GM19035 (cell line): ENCODE data around the gene KRTAP10-6.
"Not testable (repeated sequence)": the region's sequence is repeated elsewhere in the genome, so short reads cannot be mapped to it uniquely, and the experiment has no call there.

Source experiments
- ATAC-seq: cut with Tn5 transposase; IDR thresholded peaks from one replicate; pipeline ENCODE4 v1.9.1; 2021; ENCODE audit not compliant: unreplicated experiment

Gene KRTAP10-6

DNA sequence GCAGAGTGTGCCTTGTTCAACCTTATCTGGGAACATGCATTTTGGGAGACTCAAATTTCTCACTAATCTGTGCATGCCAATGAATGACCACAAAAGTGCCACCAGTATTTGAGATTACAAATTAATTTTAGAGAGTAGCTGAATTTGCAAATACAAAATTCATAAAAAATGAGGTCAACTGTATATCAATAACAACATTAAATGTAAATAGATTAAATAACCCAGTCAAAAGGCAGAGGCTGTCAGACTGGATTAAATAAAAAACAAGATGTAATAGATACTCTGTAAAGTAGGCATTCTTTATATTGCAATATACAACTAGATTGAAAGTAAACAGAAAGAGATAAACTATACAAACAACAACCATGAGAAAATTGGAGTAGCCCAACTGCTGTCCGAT is 28.2 kb downstream of the KRTAP10-6 start:
- no peak for ATAC-seq

DNA sequence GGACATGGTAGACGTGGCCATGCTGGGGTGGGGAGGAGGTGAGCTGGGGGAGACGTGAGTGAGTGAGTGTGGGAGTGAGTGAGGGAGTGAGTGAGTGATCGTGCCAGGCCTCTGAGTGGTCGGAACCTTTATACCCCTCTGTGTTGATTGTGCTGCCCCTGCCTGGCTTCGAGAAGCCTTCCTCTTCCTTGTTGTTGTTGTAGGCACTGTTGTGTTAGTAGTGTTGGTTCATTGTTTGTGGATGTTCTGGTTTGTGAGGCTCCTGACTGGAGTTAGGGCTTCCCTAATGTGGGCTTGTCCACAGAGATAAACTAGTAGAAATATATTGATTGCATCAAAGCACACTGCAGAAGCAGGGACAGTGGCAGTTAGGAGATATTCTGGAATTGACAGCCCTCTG is 33.6 kb downstream of the KRTAP10-6 start, which contains the start of gene KRTAP10-3:
Gene KRTAP10-3 (minus strand): TSS at position 101 of the 400 bp plus-strand sequence. CDS start 80 bp downstream, at position 21.
- no peak for ATAC-seq

DNA sequence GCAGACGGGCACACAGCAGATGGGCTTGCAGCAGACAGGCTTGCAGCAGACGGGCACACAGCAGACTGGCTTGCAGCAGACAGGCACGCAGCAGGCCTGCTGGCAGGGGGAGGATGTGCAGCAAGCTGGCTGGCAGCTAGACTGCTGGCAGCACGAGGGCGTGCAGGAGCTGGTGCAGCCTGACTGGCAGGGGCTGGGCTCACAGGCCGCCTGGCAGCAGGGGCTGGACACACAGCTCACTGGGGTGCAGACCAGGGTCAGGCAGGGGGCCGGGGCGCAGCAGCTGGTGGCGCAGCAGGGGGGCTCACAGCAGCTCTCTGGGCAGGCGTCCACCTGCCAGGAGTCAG is 34.0 kb downstream of the KRTAP10-6 start:
- ATAC-seq, result not testable (repeated sequence)

DNA sequence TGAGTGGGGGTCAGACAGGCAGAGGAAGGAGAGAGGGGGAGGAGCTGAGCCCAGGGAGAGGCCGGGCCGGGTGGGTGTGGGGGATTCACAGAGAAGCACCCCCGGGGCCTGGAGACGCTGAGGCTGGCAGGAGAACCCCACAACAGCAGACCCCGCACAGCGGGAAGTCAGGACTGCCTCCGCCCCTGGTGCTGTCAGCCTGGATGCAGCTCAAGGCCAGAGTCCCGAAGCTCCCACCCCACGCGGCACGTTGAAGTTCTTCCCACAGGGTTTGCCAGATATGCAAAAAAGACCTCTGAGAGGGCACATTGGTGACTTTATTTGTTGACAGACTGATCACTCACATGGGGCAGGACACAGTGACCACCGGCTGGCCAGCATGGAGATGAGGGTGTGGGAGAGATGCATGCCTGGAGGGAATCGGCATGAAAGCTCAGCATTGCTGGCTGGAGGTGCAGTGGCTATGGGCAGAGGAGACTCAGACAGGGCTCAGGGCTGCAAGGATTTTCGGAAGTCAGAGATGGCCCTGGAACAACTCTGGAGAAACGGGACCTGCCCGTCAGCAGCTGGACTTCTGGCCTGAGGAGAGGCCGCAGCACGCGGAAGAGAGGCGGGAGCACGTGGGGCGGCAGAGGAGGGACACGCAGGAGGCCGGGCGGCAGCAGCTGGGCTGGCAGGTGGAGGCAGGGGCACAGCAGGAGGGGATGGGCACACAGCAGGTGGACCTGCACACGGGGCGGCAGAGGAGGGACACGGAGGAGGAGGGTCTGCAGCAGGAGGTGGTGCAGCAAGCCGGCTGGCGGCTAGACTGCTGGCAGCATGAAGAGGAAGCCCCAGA is 34.6 kb downstream of the KRTAP10-6 start:
- ATAC-seq, result no peak

DNA sequence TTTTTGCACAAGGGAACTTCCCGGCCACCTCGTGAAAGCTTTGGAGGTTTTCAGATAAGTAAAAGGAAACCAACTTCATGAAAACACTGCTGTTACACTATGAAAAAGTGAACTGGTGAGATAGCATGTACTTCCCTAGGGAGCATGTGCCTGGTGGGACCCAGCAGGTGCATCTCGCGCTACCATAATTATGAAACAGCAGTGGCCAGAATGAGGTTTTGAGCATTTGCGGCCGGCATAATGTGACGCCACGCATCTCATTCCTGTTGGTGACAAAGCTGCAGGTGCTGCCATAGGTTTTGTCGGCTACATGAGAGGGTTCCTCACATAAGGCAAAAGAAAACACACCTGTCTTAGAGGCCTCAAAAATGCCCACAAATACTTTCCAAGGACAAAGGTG is 35.4 kb downstream of the KRTAP10-6 start:
- ATAC-seq, result no peak

DNA sequence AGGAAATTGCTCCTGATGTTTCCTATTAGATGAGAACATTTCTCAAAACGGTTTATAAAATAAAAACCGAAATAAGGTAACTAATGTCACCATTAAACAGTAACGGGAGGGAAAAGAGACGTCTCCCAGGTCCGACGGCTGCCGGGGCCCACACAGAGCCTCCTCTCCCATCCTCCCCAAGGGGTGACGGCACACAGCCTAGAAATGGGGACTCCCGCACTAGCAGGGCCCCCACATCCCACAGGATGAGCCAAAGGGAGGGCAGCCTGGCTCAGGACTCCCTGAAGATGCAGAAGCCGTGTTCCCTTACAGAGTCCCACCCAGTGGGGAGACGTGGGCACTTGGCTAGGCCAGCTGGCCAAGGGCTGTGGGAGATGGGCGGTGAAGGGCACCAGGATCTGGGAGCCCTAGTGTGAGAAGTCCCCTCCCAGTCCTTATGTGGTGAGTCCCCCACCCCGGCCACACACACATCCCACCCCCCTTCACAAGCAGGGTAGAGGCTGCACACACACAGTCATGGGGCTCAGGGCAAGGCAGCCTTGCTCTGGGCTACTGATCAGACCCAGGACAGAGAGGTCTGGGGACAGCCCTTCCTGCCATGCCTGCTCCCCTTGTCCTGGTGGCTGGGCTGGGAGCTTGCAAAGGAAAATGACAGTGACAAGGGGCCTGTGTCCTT is 37.0 kb downstream of the KRTAP10-6 start:
- no peak for ATAC-seq

DNA sequence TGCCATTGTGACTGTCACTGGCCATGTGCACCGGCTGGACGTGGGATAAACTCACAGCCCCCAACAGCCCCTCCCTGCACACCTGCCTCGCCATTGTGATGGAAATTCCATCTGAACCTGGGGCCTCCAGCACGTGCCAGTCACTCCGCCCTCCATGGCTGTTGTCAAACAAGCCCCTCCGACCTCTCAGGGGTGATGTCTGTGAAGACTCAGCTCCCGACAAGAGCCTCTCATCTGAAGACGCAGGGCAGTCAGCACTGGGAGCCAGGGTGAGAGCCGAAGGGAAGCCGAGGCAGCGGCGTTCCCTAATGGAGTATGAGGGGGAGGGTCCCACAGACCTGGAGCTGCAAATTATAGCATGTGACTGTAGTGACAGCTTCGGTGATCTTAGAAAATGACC is 39.6 kb downstream of the KRTAP10-6 start:
- ATAC-seq, result no peak

DNA sequence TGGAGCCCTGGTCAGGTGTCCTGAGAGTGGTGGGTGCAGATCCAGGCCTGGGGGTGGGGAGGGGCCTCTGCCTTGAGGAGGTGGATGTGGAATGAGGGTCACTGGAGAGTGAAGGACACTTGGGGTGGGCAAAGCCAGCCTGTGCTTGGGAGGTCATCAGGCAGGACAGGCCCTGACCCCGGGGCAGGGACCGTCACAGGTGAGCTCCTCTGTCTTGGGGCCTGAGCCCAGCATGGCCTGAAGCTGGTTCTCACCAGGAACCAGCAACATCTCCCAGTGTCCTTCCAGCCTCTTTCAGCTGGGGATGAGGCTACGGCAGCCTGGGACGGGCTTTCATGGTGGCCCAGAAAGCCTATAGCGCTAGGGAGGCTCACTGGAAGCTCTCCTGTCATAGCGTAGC is 40.2 kb downstream of the KRTAP10-6 start:
- ATAC-seq, result no peak

DNA sequence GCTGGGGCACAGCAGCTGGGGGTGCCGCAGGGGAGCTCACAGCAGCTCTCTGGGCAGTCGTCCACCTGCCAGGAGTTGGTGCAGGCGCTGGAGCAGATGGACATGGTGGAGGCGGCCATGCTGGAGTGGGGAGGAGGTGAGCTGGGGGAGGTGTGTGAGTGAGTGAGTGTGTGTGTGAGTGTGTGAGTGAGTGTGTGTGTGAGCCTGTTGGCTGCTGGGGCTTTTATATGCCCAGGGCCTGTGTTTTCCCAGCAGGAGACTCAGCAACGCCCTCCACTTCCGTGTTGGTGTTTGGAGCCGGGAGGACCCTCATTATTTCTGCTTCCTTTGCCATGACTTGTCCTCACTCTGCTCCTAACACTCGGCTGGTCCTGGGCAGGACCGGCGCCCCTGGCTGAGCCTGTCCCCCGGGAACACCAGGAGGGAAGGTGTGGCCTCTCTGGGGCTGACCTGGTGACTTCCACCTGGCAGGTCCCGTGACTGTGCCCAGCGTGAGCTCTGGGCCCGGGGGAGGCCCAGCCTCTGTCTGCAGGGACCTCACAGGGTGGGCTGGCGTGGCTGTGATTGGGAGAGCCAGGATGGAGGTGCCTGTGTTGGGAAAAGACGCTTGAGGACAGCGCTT is 40.9 kb downstream of the KRTAP10-6 start, which contains the start of gene KRTAP10-2:
Gene KRTAP10-2 (minus strand): TSS at position 166 of the 622 bp plus-strand sequence. CDS start 47 bp downstream, at position 119.
- no peak for ATAC-seq

DNA sequence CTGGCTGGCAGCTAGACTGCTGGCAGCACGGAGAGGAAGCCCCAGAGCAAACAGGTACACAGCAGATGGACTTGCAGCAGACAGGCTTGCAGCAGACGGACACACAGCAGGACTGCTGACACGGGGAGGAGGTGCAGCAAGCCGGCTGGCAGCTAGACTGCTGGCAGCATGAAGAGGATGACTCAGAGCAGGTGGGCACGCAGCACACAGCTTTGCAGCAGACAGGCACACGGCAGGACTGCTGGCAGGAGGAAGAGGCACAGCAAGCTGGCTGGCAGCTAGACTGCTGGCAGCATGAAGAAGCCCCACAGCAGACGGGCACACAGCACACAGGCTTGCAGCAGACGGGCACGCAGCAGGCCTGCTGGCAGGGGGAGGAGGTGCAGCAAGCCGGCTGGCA is 41.5 kb downstream of the KRTAP10-6 start:
- ATAC-seq, result no peak

DNA sequence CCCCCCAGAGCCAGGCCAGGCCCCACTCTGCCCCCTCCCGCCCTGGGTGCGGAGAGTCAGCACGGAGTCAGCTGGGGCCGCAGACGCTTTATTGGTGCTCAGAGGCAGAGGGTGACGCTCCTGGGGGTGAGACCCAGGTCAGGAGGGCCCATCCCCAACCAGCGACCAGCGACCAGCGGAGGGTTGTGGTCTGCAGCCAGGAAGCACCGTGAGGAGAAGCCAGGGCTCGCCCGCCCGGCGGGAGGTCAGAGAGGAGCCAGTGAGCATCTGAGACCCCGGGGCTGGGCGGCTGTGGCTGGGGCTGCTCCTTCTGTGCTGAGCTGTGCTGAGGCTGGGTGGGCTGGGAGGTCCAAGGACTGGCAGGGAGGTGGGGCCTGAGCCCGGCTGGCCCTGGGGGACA is 42.0 kb downstream of the KRTAP10-6 start:
- ATAC-seq, result not testable (repeated sequence)

DNA sequence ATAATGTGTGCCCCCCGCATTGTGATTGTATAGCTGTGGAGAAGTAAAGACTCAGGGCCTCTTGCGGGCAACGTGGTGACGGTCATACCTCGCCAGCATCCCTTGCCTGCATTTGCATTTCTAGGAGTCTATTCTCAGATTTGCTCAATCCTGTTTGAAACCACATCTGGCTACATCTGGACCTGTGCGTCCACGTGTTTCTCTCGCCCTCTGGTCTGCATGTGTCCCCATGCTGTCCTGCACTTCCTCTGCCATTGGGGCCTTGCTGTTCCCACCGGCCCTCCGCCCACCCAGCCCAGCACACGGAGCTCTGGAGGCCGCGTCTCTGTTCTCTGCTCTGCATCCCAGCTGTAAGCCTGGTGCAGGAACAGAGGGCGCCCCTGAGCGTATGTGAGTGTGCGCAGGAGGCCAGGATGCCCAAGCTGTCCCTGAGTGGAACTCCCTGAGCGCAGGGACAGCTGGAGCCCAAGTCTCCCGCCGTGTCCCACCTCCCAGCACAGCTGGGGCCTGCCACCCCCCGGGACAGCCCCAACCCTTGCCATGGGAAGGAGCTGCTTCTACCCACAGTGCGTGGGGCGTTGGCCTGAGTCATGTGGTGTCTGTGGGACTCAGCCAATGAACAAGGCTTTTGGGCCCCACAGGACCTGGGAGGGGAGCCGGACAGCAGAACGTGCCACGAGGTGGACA is 42.6 kb downstream of the KRTAP10-6 start:
- ATAC-seq, result no peak

DNA sequence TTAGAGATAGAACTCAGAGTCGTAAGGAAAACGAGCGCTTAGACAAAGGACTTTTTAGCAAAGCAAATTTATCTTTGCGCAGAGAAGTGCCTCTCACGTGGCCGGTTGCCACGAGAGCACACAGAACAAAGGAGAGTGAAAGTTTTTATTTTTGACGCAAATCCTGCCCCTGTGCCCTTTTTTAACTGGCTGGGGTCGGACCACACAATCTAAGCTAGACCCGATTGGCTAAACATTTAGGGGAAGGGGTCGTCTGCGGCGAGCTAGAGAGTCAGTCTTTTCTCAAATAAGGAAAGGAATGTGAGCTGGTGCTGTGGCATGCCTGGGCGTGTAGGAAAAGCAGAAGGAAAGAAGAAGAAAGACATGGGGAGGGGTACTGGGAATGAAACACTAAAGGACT is 43.4 kb downstream of the KRTAP10-6 start:
- no peak for ATAC-seq

DNA sequence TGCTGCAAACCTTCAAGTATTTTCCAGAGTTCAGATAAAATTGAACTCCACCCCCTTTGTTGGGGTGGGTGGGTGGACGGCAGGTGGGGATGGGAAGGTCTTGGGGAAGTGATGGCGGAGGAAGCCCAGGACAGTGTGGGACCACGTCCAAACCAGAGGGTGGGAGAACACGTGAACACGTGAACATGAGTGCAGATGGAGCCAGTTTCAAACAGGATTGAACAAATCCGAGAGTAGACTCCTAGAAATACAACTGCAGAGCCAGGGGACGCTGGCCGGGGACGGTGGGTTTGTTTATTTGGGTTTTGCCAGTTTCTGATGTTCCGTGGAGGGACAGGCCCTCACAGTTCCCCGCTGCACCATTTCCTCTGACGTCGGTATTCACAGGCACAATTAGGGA is 43.9 kb downstream of the KRTAP10-6 start:
- ATAC-seq, result no peak

DNA sequence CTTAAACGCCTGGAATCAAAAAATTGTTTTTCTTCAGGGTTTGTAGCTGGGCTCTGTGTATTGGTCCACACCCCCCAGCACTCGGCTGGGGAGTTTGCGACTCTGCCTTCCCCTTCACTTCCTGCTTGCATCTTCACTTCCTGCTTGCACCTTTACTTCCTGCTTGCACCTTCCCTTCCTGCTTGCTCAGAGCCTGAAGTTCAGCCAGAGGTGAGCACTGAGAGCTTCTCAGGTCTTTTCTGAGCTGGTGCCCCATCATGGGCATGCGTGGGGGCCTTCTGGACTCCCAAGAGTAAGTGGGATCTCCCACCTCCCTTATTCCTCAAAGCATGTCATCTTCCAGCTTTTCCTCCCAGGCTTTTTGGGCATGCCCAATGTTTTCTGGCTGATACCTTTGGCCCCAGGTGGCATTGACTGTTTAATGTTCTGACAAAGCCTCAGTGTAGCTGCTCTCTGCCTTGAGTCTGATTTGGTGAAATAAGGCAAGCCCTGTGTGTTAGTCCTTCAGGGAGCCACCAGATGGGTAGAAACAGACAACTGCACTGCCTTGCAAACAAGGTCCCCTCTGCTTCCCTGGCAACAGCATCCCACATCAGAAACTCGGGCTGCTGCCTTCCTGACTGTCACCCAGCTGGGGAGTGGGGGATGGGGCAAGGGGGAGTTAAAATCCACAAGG is 44.5 kb downstream of the KRTAP10-6 start:
- ATAC-seq, result no peak

DNA sequence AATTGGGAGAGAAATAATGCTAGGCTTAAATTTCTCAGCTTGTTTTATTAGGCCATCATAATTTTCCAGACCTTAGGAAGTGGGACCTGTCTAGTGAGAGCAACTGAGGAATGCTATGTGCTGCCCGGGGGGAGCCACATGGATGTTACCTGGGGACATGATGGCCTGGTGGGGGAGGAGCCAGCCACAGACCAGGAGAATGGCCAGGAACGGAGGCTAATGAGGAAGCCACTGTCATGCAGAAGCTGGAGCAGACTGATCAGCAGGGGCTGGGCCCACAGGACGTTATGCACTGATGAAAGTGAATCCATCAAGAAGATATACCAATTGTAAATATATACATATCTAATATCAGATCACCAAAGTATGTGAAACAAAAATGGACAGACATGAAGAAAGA is 47.7 kb downstream of the KRTAP10-6 start:
- no peak for ATAC-seq

DNA sequence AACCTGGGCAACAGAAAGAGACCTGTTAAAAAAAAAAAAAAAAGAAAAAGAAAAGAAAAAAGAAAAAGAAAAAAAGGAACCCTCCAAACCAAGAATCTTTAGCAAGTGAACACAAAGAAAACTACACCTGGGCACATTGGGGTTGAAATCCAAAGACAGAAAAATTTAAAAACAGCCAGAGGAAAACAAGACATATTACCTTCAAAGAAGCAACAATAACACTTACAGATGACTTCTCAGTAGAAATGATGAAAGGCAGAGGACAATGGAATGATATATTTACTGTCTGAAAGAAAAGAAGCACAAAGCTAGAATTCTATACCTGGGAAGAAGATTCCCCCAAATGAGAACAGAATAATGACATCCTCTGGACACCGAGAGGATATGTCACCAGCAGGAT is 49.6 kb downstream of the KRTAP10-6 start:
- no peak for ATAC-seq
